Common myeloid progenitor, CD34-positive (primary cell): ENCODE measurements around the gene MACROD2.
A peak's percentile ranks its signal among the peaks of the same experiment; 100 is the strongest.

Experiments used
- CTCF ChIA-PET: fragments of 350-600 bp; sonication (Branson Sonifier 250); formaldehyde crosslinking; loops from one replicate; lab custom pipeline; 2021; ENCODE audit warnings: antibody characterized with exemption; lab: Charles Lee
- POLR2A ChIA-PET: fragments of 350-600 bp; sonication (Branson Sonifier 250); formaldehyde crosslinking; loops from one replicate; lab custom pipeline; 2021; ENCODE audit warnings: antibody characterized with exemption; lab: Charles Lee
- DNase-seq, 3 donors: peaks; one replicate each; pipeline versions ENCODE4 v3.0.0 to v3.0.0-alpha.2; 2013
- H3K27ac ChIP-seq, 2 experiments: 1 replicate in 1 of 2; 2 replicates in 1 of 2; pipeline ENCODE4 v1.7.0; 2013; ENCODE audit warnings: inconsistent platforms in 2 of 2, low read length in 2 of 2, mild to moderate bottlenecking in 2 of 2, low read depth in 1 of 2, moderate library complexity in 1 of 2; ENCODE audit not compliant: severe bottlenecking in 2 of 2, insufficient read depth in 1 of 2, poor library complexity in 1 of 2
- H3K27me3 ChIP-seq, 5 experiments: replicated peaks in 2 of 5; 1 replicate in 3 of 5; 2 replicates in 2 of 5; pipeline versions ENCODE4 v1.6.1 to v1.7.0; 2013; ENCODE audit warnings: low read length in 4 of 5, mild to moderate bottlenecking in 2 of 5, moderate library complexity in 2 of 5, inconsistent platforms in 1 of 5; ENCODE audit not compliant: insufficient read depth in 5 of 5, control insufficient read depth in 4 of 5
- H3K36me3 ChIP-seq, 4 experiments: 1 replicate in 2 of 4; 2 replicates in 2 of 4; pipeline versions ENCODE4 v1.6.1 to v1.7.0; 2013; ENCODE audit warnings: low read length in 3 of 4, control low read depth in 1 of 4, mild to moderate bottlenecking in 1 of 4; ENCODE audit not compliant: control insufficient read depth in 4 of 4, insufficient read depth in 4 of 4
- H3K4me1 ChIP-seq, 4 experiments: 1 replicate in 3 of 4; 2 replicates in 1 of 4; pipeline versions ENCODE4 v1.6.1 to v1.7.1; 2013; ENCODE audit warnings: low read length in 3 of 4, mild to moderate bottlenecking in 3 of 4, control low read depth in 1 of 4, inconsistent platforms in 1 of 4, moderate library complexity in 1 of 4; ENCODE audit not compliant: control insufficient read depth in 4 of 4, insufficient read depth in 4 of 4; ENCODE audit errors: control extremely low read depth in 1 of 4
- H3K4me3 ChIP-seq, 7 experiments: 1 replicate in 4 of 7; 2 replicates in 3 of 7; pipeline versions ENCODE4 v1.5.1 to v1.7.0; 2013; ENCODE audit warnings: mild to moderate bottlenecking in 7 of 7, low read length in 6 of 7, moderate library complexity in 6 of 7, inconsistent platforms in 2 of 7, low read depth in 2 of 7, control low read depth in 1 of 7; ENCODE audit not compliant: insufficient read depth in 4 of 7, control insufficient read depth in 1 of 7; ENCODE audit errors: extremely low read depth in 1 of 7
- H3K9me3 ChIP-seq, 5 experiments: 1 replicate in 4 of 5; 2 replicates in 1 of 5; pipeline versions ENCODE4 v1.6.1 to v1.7.1; 2013; ENCODE audit warnings: low read length in 4 of 5, mild to moderate bottlenecking in 2 of 5, inconsistent platforms in 1 of 5, low read depth in 1 of 5, moderate library complexity in 1 of 5; ENCODE audit not compliant: control insufficient read depth in 4 of 5, insufficient read depth in 2 of 5; ENCODE audit errors: control extremely low read depth in 1 of 5
- WGBS: methylation state at CpG from one replicate; pipeline ENCODE4 v1.1.5; 2013; ENCODE audit not compliant: insufficient coverage; 5-methylcytosine and 5-hydroxymethylcytosine counted together

MACROD2 gene

DNA sequence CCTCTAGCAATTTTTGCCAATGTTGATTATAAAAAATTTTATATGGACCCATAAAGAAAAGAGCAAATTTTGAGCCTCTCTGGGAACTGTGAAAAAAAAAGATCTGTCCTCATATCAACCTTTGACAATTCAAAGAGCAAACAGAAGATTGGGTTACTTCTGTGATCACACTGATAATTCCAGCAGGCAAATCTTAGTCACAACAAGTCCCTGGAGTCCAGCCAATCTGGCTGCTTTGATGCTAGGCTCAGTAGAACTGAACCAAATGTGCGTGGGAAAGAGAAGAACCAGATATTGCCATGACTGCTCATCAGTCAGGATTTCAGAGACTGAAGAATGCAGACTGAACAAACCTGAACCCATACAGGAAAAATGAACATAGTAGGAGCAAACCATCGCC lies 780.5 kb downstream of the MACROD2 start:
- Histone ChIP-seq H3K4me1 (no peaks in the 10 kb centered on the region), H3K9me3 (no peaks in the 10 kb centered on the region), H3K27ac (no peak overlapping the region), H3K27me3 (no peaks in the 10 kb centered on the region), H3K36me3 (no peaks in the 10 kb centered on the region), H3K4me3 (no peak overlapping the region)
- CTCF ChIA-PET: no interaction called here
- POLR2A ChIA-PET: no interaction called here
- 93% methylated on average over 2 of the region's 2 CpGs for WGBS
- no peak for DNase-seq

DNA sequence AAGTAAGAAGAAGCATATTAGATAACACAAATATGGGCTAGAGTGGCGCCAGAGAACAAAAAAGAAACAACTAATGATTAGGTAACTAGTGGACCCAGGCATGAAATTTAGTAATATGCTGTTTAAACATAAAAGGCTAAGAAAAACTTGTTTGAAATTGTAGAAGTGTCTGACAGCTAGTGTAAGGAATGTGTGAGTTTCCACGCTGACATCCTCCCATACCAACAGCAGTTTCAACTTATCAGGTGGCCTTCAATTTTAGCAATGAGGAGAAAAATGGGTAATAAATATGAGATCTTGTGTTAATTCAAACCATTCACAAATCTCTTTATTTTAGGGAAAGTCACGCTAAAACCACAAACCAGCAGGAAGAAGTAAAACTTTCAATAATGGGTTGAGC lies 782.3 kb downstream of the MACROD2 start:
- no peak for DNase-seq
- CTCF ChIA-PET: no interaction called here
- H3K4me3 ChIP-seq: no peak overlapping the region
- no peak overlapping the region for H3K27ac ChIP-seq
- no peaks in the 10 kb centered on the region for H3K9me3 ChIP-seq
- POLR2A ChIA-PET: no interaction called here
- 8% methylated on average over 1 of the region's 3 CpGs for WGBS
- no peaks in the 10 kb centered on the region for H3K4me1 ChIP-seq
- H3K36me3 ChIP-seq: no peaks in the 10 kb centered on the region
- H3K27me3 ChIP-seq: no peaks in the 10 kb centered on the region

DNA sequence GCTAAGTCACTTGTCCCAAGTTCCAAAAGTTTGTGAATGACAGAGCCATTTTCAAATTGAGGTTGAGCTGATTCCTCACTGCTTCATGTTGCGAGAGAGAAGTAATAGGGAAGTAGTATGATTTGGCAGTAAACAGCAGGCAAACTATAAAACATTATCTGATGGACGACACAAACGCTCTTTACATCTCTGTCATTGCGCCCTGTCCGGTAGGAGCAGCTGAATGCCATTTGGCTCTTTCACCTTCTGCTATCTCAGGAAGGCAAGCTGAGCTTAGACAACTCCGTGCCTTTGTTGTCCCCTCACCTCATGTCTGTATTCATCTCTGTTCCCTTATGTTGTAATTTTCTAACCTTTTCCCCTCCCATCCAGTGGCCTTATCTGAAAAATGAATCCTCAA lies 782.8 kb downstream of the MACROD2 start:
- CTCF ChIA-PET: no interaction called here
- WGBS: 22% methylated on average over 4 of the region's 6 CpGs

DNA sequence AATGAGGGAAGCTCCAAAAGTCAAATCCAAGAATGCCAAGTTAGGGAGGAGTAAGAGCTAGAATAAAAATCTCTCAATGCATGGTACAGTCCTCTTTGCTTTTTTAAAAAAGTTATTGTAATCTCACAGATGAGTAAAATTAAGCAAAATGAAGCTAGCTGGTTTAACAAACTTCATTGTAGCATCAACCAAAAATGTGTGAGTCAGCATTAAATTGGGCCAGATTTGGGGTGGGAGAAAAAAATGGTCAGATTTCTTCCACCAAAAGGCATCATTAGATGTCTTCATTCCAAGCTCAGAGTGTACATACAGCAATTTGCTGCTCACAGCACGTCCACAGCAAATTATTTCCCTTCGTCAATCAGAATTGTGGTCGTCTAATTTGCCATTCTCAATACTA lies 783.6 kb downstream of the MACROD2 start:
- WGBS: 100% methylated on average over 2 of the region's 3 CpGs
- H3K27ac ChIP-seq: no peak overlapping the region
- no peaks in the 10 kb centered on the region for H3K9me3 ChIP-seq
- DNase-seq: no peak
- H3K4me3 ChIP-seq: no peak overlapping the region
- no peaks in the 10 kb centered on the region for H3K4me1 ChIP-seq
- ChIA-PET POLR2A (interaction anchor here (0.6 kb wide), 1 partner anchor 476 kb away, joined by 3 read pairs; no protein-coding TSS in a partner anchor), CTCF (no interaction called here)
- H3K36me3 ChIP-seq: no peaks in the 10 kb centered on the region
- H3K27me3 ChIP-seq: no peaks in the 10 kb centered on the region

More for the DNA sequence above, 782.8 kb downstream of the MACROD2 start:
- Histone ChIP-seq H3K9me3 (no peaks in the 10 kb centered on the region), H3K4me1 (no peaks in the 10 kb centered on the region), H3K27me3 (no peaks in the 10 kb centered on the region), H3K27ac (no peak overlapping the region), H3K4me3 (no peak overlapping the region), H3K36me3 (no peaks in the 10 kb centered on the region)
- POLR2A ChIA-PET: no interaction called here
- DNase-seq: peak in 1 of 3 donors; percentile 10

DNA sequence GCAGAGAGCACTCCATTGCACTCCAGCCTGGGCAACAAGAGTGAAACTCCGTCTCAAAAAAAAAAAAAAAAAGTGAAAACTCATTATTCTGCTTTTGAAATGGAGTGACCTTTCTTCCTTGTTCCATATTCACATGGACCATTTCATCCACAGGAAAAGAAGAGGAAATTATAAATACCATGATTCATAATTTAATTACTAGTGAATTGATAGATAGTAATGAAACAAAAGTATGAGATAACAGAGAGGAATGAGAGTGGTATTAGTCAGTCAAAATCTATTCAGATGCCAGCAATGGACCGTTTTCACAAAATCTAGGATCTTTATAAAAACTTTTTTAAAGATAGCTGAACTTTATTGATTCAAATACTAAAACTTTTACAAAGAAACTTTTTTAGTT lies 785.2 kb downstream of the MACROD2 start:
- Histone ChIP-seq H3K36me3 (no peaks in the 10 kb centered on the region), H3K4me1 (no peaks in the 10 kb centered on the region), H3K27me3 (no peaks in the 10 kb centered on the region), H3K9me3 (no peaks in the 10 kb centered on the region), H3K4me3 (no peak overlapping the region), H3K27ac (no peak overlapping the region)
- ChIA-PET POLR2A (no interaction called here), CTCF (no interaction called here)
- WGBS: no CpG with 5 or more reads among the region's 2 CpGs
- no peak for DNase-seq

DNA sequence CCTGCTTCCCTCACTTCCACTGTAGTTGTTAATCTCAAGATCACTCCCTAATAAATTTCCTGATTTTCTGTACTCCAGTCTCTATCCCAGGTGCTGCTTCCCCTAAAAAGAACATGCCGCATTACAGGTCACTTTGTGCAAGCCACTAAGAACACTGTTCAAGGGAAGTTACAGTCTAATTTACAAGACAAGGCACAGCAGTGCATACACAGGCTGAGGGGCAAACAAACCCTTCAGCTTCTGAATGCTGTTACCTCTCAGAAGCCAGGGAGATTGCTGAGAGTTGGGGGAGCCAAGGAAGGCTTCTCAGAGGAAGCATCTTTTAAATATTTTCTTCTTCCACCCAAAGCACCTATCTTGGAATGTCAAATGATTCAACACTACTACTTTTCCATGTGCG lies 787.4 kb downstream of the MACROD2 start:
- no peak overlapping the region for H3K4me3 ChIP-seq
- no peaks in the 10 kb centered on the region for H3K4me1 ChIP-seq
- no peaks in the 10 kb centered on the region for H3K27me3 ChIP-seq
- H3K27ac ChIP-seq: no peak overlapping the region
- H3K36me3 ChIP-seq: no peaks in the 10 kb centered on the region
- DNase-seq: no peak
- WGBS: 86% methylated on average over 1 of the region's 2 CpGs
- POLR2A ChIA-PET: no interaction called here
- H3K9me3 ChIP-seq: no peaks in the 10 kb centered on the region
- CTCF ChIA-PET: no interaction called here

DNA sequence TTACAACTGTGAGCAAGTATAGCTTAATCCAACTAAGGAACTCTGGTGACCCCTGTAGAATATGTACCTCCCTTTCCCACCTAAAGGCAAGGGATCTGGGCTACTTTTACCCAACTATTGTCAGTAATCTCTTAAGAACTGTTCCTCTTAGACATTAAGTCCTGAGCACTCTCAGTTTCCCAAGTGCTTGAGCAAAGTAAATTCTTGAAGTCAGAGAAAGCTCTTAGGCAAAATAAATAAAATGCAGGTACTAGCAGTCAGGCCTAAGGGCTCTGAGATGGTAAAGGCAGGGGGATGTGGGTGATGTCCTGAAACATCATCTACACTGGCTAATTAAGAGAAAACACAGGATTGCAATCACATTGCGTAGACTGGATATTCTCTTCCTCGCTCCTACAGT lies 788.5 kb downstream of the MACROD2 start:
- Histone ChIP-seq H3K9me3 (no peaks in the 10 kb centered on the region), H3K4me3 (no peak overlapping the region), H3K36me3 (no peaks in the 10 kb centered on the region), H3K27ac (no peak overlapping the region), H3K4me1 (no peaks in the 10 kb centered on the region), H3K27me3 (no peaks in the 10 kb centered on the region)
- WGBS: 95% methylated on average over 2 of the region's 2 CpGs
- no peak for DNase-seq
- CTCF ChIA-PET: no interaction called here
- POLR2A ChIA-PET: no interaction called here
